Sigmoid colon (tissue), 4 donors: Measurements from ENCODE around the gene PEPD.

ENCODE experiments used
- POLR2A ChIP-seq, 2 donors: fragments of 450-650 bp; IDR thresholded peaks; one replicate each; pipeline ENCODE4 v1.6.1; 2016; ENCODE audit warnings: antibody characterized with exemption in 2 of 2, mild to moderate bottlenecking in 2 of 2, moderate library complexity in 2 of 2
- POLR2AphosphoS5 ChIP-seq, 4 donors: sonication (generic); formaldehyde crosslinking; IDR thresholded peaks; one replicate each; pipeline ENCODE4 v1.6.1; 2017; ENCODE audit warnings: antibody characterized with exemption in 4 of 4
- TF ChIP-seq, protein P1 (sequence below), 4 experiments: fragments of 450-650 bp in 3 of 4; fragments of 200-600 bp in 1 of 4; IDR thresholded peaks; one replicate each; pipeline ENCODE4 v1.5.1; 2016 to 2019; ENCODE audit warnings: antibody characterized with exemption in 4 of 4, mild to moderate bottlenecking in 3 of 4, moderate library complexity in 2 of 4

DNA sequence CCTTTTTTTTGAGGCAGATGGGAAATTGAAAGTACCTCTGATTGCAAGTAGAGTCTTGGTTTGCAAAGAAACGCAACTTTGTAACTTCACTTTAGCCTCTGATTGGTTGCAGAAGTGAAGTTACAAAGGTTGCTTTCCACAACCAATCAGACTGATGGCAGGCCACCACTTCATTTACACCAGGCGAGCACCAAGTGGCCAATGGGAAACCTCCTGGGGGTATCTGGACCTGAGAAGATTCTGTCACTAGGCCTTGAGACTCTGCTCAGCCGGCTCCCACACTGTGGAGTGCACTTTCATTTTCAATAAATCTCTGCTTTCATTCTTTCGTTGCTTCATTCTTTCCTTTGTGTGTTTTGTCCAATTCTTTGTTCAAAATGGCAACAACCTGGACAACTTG is 19.1 kb downstream of the PEPD start:
- TF ChIP-seq, protein P1, sequence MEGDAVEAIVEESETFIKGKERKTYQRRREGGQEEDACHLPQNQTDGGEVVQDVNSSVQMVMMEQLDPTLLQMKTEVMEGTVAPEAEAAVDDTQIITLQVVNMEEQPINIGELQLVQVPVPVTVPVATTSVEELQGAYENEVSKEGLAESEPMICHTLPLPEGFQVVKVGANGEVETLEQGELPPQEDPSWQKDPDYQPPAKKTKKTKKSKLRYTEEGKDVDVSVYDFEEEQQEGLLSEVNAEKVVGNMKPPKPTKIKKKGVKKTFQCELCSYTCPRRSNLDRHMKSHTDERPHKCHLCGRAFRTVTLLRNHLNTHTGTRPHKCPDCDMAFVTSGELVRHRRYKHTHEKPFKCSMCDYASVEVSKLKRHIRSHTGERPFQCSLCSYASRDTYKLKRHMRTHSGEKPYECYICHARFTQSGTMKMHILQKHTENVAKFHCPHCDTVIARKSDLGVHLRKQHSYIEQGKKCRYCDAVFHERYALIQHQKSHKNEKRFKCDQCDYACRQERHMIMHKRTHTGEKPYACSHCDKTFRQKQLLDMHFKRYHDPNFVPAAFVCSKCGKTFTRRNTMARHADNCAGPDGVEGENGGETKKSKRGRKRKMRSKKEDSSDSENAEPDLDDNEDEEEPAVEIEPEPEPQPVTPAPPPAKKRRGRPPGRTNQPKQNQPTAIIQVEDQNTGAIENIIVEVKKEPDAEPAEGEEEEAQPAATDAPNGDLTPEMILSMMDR (IDR thresholded peaks at IDR 0.05): no peak
- TF ChIP-seq POLR2A (IDR thresholded peaks at IDR 0.05) (no peak), POLR2AphosphoS5 (IDR thresholded peaks at IDR 0.05) (no peak)
